BJ (cell line): ENCODE results near the gene RAI1. TPM values are rescaled to one million over a fixed set of nuclear protein-coding genes. Genes with fewer than 3 reads are reported as not detected.
"Not testable (repeated sequence)": the region's sequence is repeated elsewhere in the genome, so short reads cannot be mapped to it uniquely, and the experiment has no call there.

Source experiments
- CTCF ChIA-PET: fragments of 350-600 bp; formaldehyde crosslinking; extraction: SDS; loops from one replicate; lab custom pipeline; 2021; ENCODE audit warnings: antibody characterized with exemption, inconsistent platforms; lab: Yijun Ruan, JAX
- POLR2A ChIA-PET: fragments of 300-600 bp; sonication (Branson Sonifier 250); formaldehyde crosslinking; extraction: SDS; loops from one replicate; lab custom pipeline; 2021; ENCODE audit warnings: antibody characterized with exemption; lab: Charles Lee
- DNase-seq: peaks from one replicate; pipeline ENCODE4 v3.0.0-alpha.2; 2011; ENCODE audit warnings: low read depth
- H3K27me3 ChIP-seq: 2 replicates; pipeline ENCODE4 v1.6.0; 2011; ENCODE audit warnings: low read length; ENCODE audit not compliant: control insufficient read depth, insufficient read depth
- H3K36me3 ChIP-seq: 2 replicates; pipeline ENCODE4 v1.5.1; 2011; ENCODE audit warnings: low read length; ENCODE audit not compliant: control insufficient read depth, insufficient read depth
- H3K4me3 ChIP-seq: 2 replicates; pipeline ENCODE4 v1.5.1; 2011; ENCODE audit warnings: low read depth, mild to moderate bottlenecking, control low read depth, low read length
- CTCF ChIP-seq: IDR thresholded peaks from 2 replicates; pipeline ENCODE4 v1.5.1; 2011; ENCODE audit warnings: low read depth, mild to moderate bottlenecking, control low read depth, inconsistent platforms, low read length, moderate library complexity; ENCODE audit not compliant: insufficient read depth
- polyA plus RNA-seq: library from polyadenylated mRNA; depleted of rRNA; stranded (reverse); fragments of >200 nt; gene quantifications from 2 replicates; pipeline ENCODE4 v1.2.3, GENCODE V29; 2011

RAI1 gene
- polyA plus RNA-seq, 1 experiment = 2.4 TPM

GRCh38 chr17:17684906-17685774 is 3.9 kb downstream of the RAI1 start:
- no peak for DNase-seq
- CTCF ChIA-PET = interaction anchor here (0.6 to 0.7 kb wide), 2 partner anchors 26 to 99 kb away, joined by 3 read pairs; no protein-coding TSS in a partner anchor
- TF ChIP-seq CTCF = no peak
- Histone ChIP-seq H3K27me3 (no peaks in the 10 kb centered on the region), H3K36me3 (no peaks in the 10 kb centered on the region), H3K4me3 (no peak overlapping the region)
- POLR2A ChIA-PET = no interaction called here

GRCh38 chr17:17685775-17686291 is 4.6 kb downstream of the RAI1 start:
- DNase-seq = no peak
- ChIA-PET CTCF (no interaction called here), POLR2A (no interaction called here)
- Histone ChIP-seq H3K27me3 (no peaks in the 10 kb centered on the region), H3K36me3 (no peaks in the 10 kb centered on the region), H3K4me3 (peak overlapping the region; percentile 28)
- TF ChIP-seq CTCF = no peak

GRCh38 chr17:17689312-17689711 is 8.1 kb downstream of the RAI1 start:
- Histone ChIP-seq H3K4me3 (no peak overlapping the region), H3K27me3 (no peaks in the 10 kb centered on the region), H3K36me3 (no peaks in the 10 kb centered on the region; the same call in 1 of the 2 replicates)
- ChIA-PET CTCF (no interaction called here), POLR2A (no interaction called here)
- TF ChIP-seq CTCF = no peak
- DNase-seq = no peak

GRCh38 chr17:17690233-17690632 is 9.0 kb downstream of the RAI1 start:
- H3K36me3 ChIP-seq, H3K4me3 ChIP-seq, H3K27me3 ChIP-seq, POLR2A ChIA-PET, DNase-seq: not testable (repeated sequence)
- CTCF ChIA-PET = interaction anchor here (1.4 to 3.0 kb wide), 2 partner anchors 8 to 10 kb away, joined by 8 read pairs; no protein-coding TSS in a partner anchor

GRCh38 chr17:17691468-17692263 is 10.4 kb downstream of the RAI1 start:
- no peak for DNase-seq
- no peaks in the 10 kb centered on the region; the same call in 1 of the 2 replicates for H3K36me3 ChIP-seq
- ChIA-PET POLR2A (no interaction called here), CTCF (interaction anchor here (1.4 to 3.0 kb wide), 2 partner anchors 10 to 11 kb away, joined by 8 read pairs; no protein-coding TSS in a partner anchor)
- no peaks in the 10 kb centered on the region for H3K27me3 ChIP-seq
- H3K4me3 ChIP-seq = no peak overlapping the region
- no peak for TF ChIP-seq CTCF
